Measurements from ENCODE around the gene HPSE2.
A peak's percentile ranks its signal among the peaks of the same experiment; 100 is the strongest.

Gene HPSE2

GRCh38 chr10:98463016-98463415 lies 772.6 kb downstream of the HPSE2 start:
- FAIRE-seq (no peak), DNase-seq (ENCODE audit: insufficient read length) (no peak)
- TF ChIP-seq POLR2A (IDR thresholded peaks at IDR 0.05; ENCODE audit: low read depth, low read length) (no peak), TAF1 (IDR thresholded peaks at IDR 0.05; ENCODE audit: borderline replicate concordance, low read depth, low read length) (no peak), POLR2AphosphoS5 (IDR thresholded peaks at IDR 0.05; ENCODE audit: low read depth, low read length) (no peak)

- FAIRE-seq: no peak
- no peak for DNase-seq (ENCODE audit: insufficient read length)
- TF ChIP-seq POLR2A (IDR thresholded peaks at IDR 0.05; ENCODE audit: low read depth, low read length) (no peak), POLR2AphosphoS5 (IDR thresholded peaks at IDR 0.05; ENCODE audit: low read depth, low read length) (no peak), TAF1 (IDR thresholded peaks at IDR 0.05; ENCODE audit: borderline replicate concordance, low read depth, low read length) (no peak)
Observed at GRCh38 chr10:98461500-98461842, 774.2 kb downstream of the HPSE2 start.

GRCh38 chr10:98460837-98461499 lies 774.7 kb downstream of the HPSE2 start:
- DNase-seq (ENCODE audit: insufficient read length) (no peak), FAIRE-seq (no peak)

GRCh38 chr10:98458809-98459784 lies 776.6 kb downstream of the HPSE2 start:
- no peak for FAIRE-seq
- TF ChIP-seq TAF1 (IDR thresholded peaks at IDR 0.05; ENCODE audit: borderline replicate concordance, low read depth, low read length) (no peak), POLR2A (IDR thresholded peaks at IDR 0.05; ENCODE audit: low read depth, low read length) (no peak), POLR2AphosphoS5 (IDR thresholded peaks at IDR 0.05; ENCODE audit: low read depth, low read length) (no peak)
- no peak for DNase-seq (ENCODE audit: insufficient read length)

More at GRCh38 chr10:98460837-98461499, 774.7 kb downstream of the HPSE2 start:
- TF ChIP-seq POLR2AphosphoS5 (IDR thresholded peaks at IDR 0.05; ENCODE audit: low read depth, low read length) (no peak), TAF1 (IDR thresholded peaks at IDR 0.05; ENCODE audit: borderline replicate concordance, low read depth, low read length) (no peak), POLR2A (IDR thresholded peaks at IDR 0.05; ENCODE audit: low read depth, low read length) (no peak)

DNA sequence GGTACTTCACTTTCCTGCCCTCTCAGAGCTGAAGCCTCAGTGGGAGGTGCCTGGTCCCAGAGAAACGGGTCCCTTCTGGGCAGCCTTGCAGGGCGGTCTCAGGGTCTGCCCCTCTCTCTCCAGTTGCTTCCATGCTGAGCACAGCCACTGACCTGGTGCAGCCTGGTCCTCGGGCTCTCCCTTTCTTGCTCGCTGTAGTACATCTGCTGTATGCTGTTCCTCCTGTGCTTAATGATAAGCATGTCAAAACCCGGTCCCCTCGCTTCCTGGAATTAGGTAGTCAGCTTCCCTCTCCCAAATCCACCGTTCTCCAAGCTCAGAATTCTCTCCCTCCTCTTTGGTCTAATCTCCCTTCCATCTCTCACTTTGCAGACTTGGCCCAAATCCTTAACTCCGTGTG lies 777.9 kb downstream of the HPSE2 start:
- DNase-seq (ENCODE audit: insufficient read length) (no peak), FAIRE-seq (no peak)
- TF ChIP-seq TAF1 (IDR thresholded peaks at IDR 0.05; ENCODE audit: borderline replicate concordance, low read depth, low read length) (no peak), POLR2AphosphoS5 (IDR thresholded peaks at IDR 0.05; ENCODE audit: low read depth, low read length) (no peak), POLR2A (IDR thresholded peaks at IDR 0.05; ENCODE audit: low read depth, low read length) (no peak)

- TF ChIP-seq TAF1 (IDR thresholded peaks at IDR 0.05; ENCODE audit: borderline replicate concordance, low read depth, low read length): no peak
- no peak for TF ChIP-seq POLR2A (IDR thresholded peaks at IDR 0.05; ENCODE audit: low read depth, low read length)
- no peak for TF ChIP-seq POLR2AphosphoS5 (IDR thresholded peaks at IDR 0.05; ENCODE audit: low read depth, low read length)
- DNase-seq (ENCODE audit: insufficient read length) (no peak), FAIRE-seq (no peak)
Observed at GRCh38 chr10:98456686-98457482, 778.8 kb downstream of the HPSE2 start.

GRCh38 chr10:98456043-98456570 lies 779.5 kb downstream of the HPSE2 start:
- no peak for FAIRE-seq
- DNase-seq (ENCODE audit: insufficient read length): no peak
- no peak for TF ChIP-seq TAF1 (IDR thresholded peaks at IDR 0.05; ENCODE audit: borderline replicate concordance, low read depth, low read length)
- no peak for TF ChIP-seq POLR2A (IDR thresholded peaks at IDR 0.05; ENCODE audit: low read depth, low read length)
- no peak for TF ChIP-seq POLR2AphosphoS5 (IDR thresholded peaks at IDR 0.05; ENCODE audit: low read depth, low read length)

DNA sequence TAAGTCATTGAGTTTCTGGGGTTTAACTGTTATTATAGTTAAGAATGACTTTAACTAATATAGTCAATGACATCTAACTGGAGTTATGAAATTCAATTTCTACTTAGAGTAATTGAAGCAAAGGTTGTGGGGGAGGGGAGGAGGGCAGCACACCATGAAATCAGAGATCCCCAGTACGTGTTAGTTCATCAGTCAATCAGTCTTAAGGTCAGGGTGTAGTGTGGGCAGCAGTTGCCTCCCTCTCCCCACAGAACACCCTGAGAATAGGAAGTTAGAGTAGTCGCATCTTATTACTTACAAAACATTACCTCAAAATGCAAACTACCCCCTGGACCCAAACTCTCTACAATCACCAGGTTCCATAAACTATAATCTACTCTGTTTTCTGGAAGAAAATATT lies 781.9 kb downstream of the HPSE2 start:
- DNase-seq (ENCODE audit: insufficient read length): no peak
- FAIRE-seq: no peak
- no peak for TF ChIP-seq POLR2A (IDR thresholded peaks at IDR 0.05; ENCODE audit: low read depth, low read length)

- FAIRE-seq (no peak), DNase-seq (ENCODE audit: insufficient read length) (no peak)
- TF ChIP-seq TAF1 (IDR thresholded peaks at IDR 0.05; ENCODE audit: borderline replicate concordance, low read depth, low read length): no peak
- no peak for TF ChIP-seq POLR2AphosphoS5 (IDR thresholded peaks at IDR 0.05; ENCODE audit: low read depth, low read length)
- no peak for TF ChIP-seq POLR2A (IDR thresholded peaks at IDR 0.05; ENCODE audit: low read depth, low read length)
Observed at GRCh38 chr10:98450618-98451017, 785.0 kb downstream of the HPSE2 start.

GRCh38 chr10:98449287-98449686 lies 786.4 kb downstream of the HPSE2 start:
- FAIRE-seq (no peak), DNase-seq (ENCODE audit: insufficient read length) (no peak)
- TF ChIP-seq TAF1 (IDR thresholded peaks at IDR 0.05; ENCODE audit: borderline replicate concordance, low read depth, low read length) (no peak), POLR2AphosphoS5 (IDR thresholded peaks at IDR 0.05; ENCODE audit: low read depth, low read length) (no peak), POLR2A (IDR thresholded peaks at IDR 0.05; ENCODE audit: low read depth, low read length) (no peak)

- DNase-seq (ENCODE audit: insufficient read length): peak; percentile 87
- peak; percentile 86; the same call in 1 of the 2 replicates for TF ChIP-seq POLR2A (IDR thresholded peaks at IDR 0.05; ENCODE audit: low read depth, low read length)
- TF ChIP-seq POLR2AphosphoS5 (IDR thresholded peaks at IDR 0.05; ENCODE audit: low read depth, low read length): peak; percentile 85
- peak; percentile 58 for TF ChIP-seq TAF1 (IDR thresholded peaks at IDR 0.05; ENCODE audit: borderline replicate concordance, low read depth, low read length)
Observed at GRCh38 chr10:98446661-98447221, 788.9 kb downstream of the HPSE2 start, which contains the start of gene HPS1. Gene HPS1, minus strand, starts transcription at chr10:98446935. Its CDS starts 3,695 bp downstream, at chr10:98443240.

More at GRCh38 chr10:98446661-98447221, 788.9 kb downstream of the HPSE2 start, which contains the start of gene HPS1:
- peak; percentile 90 for FAIRE-seq
